SK-N-MC (cell line): ENCODE results near the gene LSR.

ENCODE experiments used
- EZH2 ChIP-seq: fragments of 200-600 bp; sonication (generic); IDR thresholded peaks from one replicate; pipeline ENCODE4 v1.6.1; 2017; ENCODE audit warnings: antibody characterized with exemption
- FOXP2 ChIP-seq: optimal IDR thresholded peaks from 2 replicates; pipeline ENCODE3; 2011; ENCODE audit warnings: mild to moderate bottlenecking, moderate library complexity; ENCODE audit not compliant: insufficient read depth; ENCODE audit errors: extremely low read length, control extremely low read depth

GRCh38 chr19:35205733-35206323 is 43.0 kb upstream of the LSR start:
- TF ChIP-seq EZH2 (no peak), FOXP2 (no peak)
